Chondrocyte (in vitro differentiated cells): ENCODE results near the gene DRC1. TPM values are rescaled to one million over a fixed set of nuclear protein-coding genes. Genes with fewer than 3 reads are reported as not detected.

Experiments used
- DNase-seq: peaks from one replicate; pipeline ENCODE4 v3.0.0; 2021; ENCODE audit warnings: mixed read lengths, low spot score
- H3K27ac Mint-ChIP-seq: one replicate; pipeline ENCODE4 v1.8.0; 2021; ENCODE audit warnings: mild to moderate bottlenecking, moderate library complexity, mixed read lengths; ENCODE audit not compliant: unreplicated experiment
- H3K27me3 Mint-ChIP-seq: 2 replicates; pipeline ENCODE4 v1.8.0; 2021; ENCODE audit warnings: low read depth, mixed read lengths
- H3K36me3 Mint-ChIP-seq: 2 replicates; pipeline ENCODE4 v1.8.0; 2021; ENCODE audit warnings: low read depth, mixed read lengths
- H3K4me1 Mint-ChIP-seq: 2 replicates; pipeline ENCODE4 v1.8.0; 2021; ENCODE audit warnings: low read depth, mild to moderate bottlenecking, mixed read lengths
- H3K4me3 Mint-ChIP-seq: one replicate; pipeline ENCODE4 v1.8.0; 2021; ENCODE audit warnings: mild to moderate bottlenecking, moderate library complexity, mixed read lengths; ENCODE audit not compliant: unreplicated experiment
- H3K9me3 Mint-ChIP-seq: 2 replicates; pipeline ENCODE4 v1.8.0; 2021; ENCODE audit warnings: low read depth, mixed read lengths
- CTCF ChIP-seq: fragments of 200-600 bp; sonication (generic); IDR thresholded peaks from 2 replicates; pipeline ENCODE4 v1.5.0; 2021; ENCODE audit warnings: antibody characterized with exemption, mild to moderate bottlenecking, moderate library complexity
- total RNA-seq: library from RNA; stranded (reverse); gene quantifications from 3 replicates; pipeline ENCODE4 v1.2.1, GENCODE V29; 2021

Gene DRC1
- total RNA-seq, 1 donor from 2014 or later: 0.17 TPM

GRCh38 chr2:26488463-26489212, 86.9 kb downstream of the DRC1 start:
- Mint-ChIP-seq H3K27me3 (peaks cover 12% of the 10 kb centered on the region), H3K4me1 (no peaks in the 10 kb centered on the region), H3K9me3 (no peaks in the 10 kb centered on the region)

GRCh38 chr2:26489213-26489850, 87.6 kb downstream of the DRC1 start:
- H3K4me1 Mint-ChIP-seq: no peaks in the 10 kb centered on the region
- TF ChIP-seq CTCF: no peak
- peaks cover 9% of the 10 kb centered on the region for H3K27me3 Mint-ChIP-seq
- H3K4me3 Mint-ChIP-seq: no peak overlapping the region
- H3K27ac Mint-ChIP-seq: no peak overlapping the region
- no peaks in the 10 kb centered on the region for H3K36me3 Mint-ChIP-seq
- no peaks in the 10 kb centered on the region for H3K9me3 Mint-ChIP-seq
- peak; percentile 80 for DNase-seq

More at GRCh38 chr2:26488463-26489212, 86.9 kb downstream of the DRC1 start:
- TF ChIP-seq CTCF: no peak
- no peak overlapping the region for H3K4me3 Mint-ChIP-seq
- H3K27ac Mint-ChIP-seq: no peak overlapping the region
- peak; percentile 59 for DNase-seq
- H3K36me3 Mint-ChIP-seq: no peaks in the 10 kb centered on the region

- no peak overlapping the region for H3K27ac Mint-ChIP-seq
- no peaks in the 10 kb centered on the region for H3K9me3 Mint-ChIP-seq
- H3K4me3 Mint-ChIP-seq: no peak overlapping the region
- H3K4me1 Mint-ChIP-seq: no peaks in the 10 kb centered on the region
- DNase-seq: no peak
- H3K36me3 Mint-ChIP-seq: no peaks in the 10 kb centered on the region
- no peak for TF ChIP-seq CTCF
- H3K27me3 Mint-ChIP-seq: peaks cover 3% of the 10 kb centered on the region
Measured at GRCh38 chr2:26491563-26492167, 89.9 kb downstream of the DRC1 start.

- Mint-ChIP-seq H3K27me3 (peaks cover 9% of the 10 kb centered on the region), H3K27ac (no peak overlapping the region), H3K36me3 (no peaks in the 10 kb centered on the region), H3K4me3 (no peak overlapping the region), H3K4me1 (no peaks in the 10 kb centered on the region), H3K9me3 (no peaks in the 10 kb centered on the region)
- peak; percentile 60 for DNase-seq
- no peak for TF ChIP-seq CTCF
Measured at GRCh38 chr2:26492749-26493515, 91.2 kb downstream of the DRC1 start.

- no peaks in the 10 kb centered on the region for H3K9me3 Mint-ChIP-seq
- no peak for TF ChIP-seq CTCF
- no peaks in the 10 kb centered on the region for H3K36me3 Mint-ChIP-seq
- no peak for DNase-seq
- H3K27ac Mint-ChIP-seq: no peak overlapping the region
- H3K4me1 Mint-ChIP-seq: no peaks in the 10 kb centered on the region
- H3K4me3 Mint-ChIP-seq: no peak overlapping the region
- H3K27me3 Mint-ChIP-seq: peaks cover 12% of the 10 kb centered on the region
Measured at GRCh38 chr2:26493566-26493965, 91.8 kb downstream of the DRC1 start.
